Fibroblast of pulmonary artery (primary cell): ENCODE results near the gene CAMK1D.

Source experiments
- DNase-seq: peaks from one replicate; pipeline ENCODE4 v3.0.0-alpha.2; 2010; ENCODE audit warnings: low read depth
- H3K4me3 ChIP-seq: replicated peaks from 2 replicates; pipeline ENCODE4 v1.5.1; 2011; ENCODE audit warnings: low read depth, mild to moderate bottlenecking, control low read depth, low read length, moderate library complexity
- CTCF ChIP-seq: IDR thresholded peaks from 2 replicates; pipeline ENCODE4 v1.5.1; 2011; ENCODE audit warnings: mild to moderate bottlenecking, control low read depth, low read length, inconsistent platforms; ENCODE audit errors: missing control alignments

The CAMK1D gene

GRCh38 chr10:12838366-12838765 is 489.0 kb downstream of the CAMK1D start:
- TF ChIP-seq CTCF, result no peak
- DNase-seq, result no peak
- no peak overlapping the region for H3K4me3 ChIP-seq

- H3K4me3 ChIP-seq, result no peak overlapping the region
- DNase-seq, result no peak
- TF ChIP-seq CTCF, result no peak
Observed at GRCh38 chr10:12838995-12839927, 489.9 kb downstream of the CAMK1D start.

GRCh38 chr10:12839941-12840611 is 490.7 kb downstream of the CAMK1D start:
- DNase-seq, result no peak
- H3K4me3 ChIP-seq, result no peak overlapping the region
- no peak for TF ChIP-seq CTCF

DNA sequence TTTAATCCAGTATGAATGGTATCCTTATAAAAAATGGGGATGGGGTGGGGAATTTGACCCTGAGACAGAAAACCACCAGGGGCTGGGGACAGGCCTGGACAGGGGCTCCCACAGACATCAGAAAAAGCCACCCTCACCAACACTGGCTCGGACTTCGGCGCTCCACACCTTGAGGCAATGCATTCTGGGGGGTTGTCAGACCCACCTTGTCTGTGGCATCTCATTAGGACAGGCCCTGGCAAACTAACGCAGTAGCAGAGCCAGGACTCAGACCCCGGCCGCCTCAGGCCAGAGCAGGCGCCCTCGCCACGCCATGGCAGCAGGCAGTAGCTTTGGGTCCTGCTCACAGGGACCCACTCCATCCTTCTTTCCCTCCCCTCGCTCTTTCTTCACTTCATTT is 492.1 kb downstream of the CAMK1D start:
- no peak for TF ChIP-seq CTCF
- no peak overlapping the region for H3K4me3 ChIP-seq
- DNase-seq, result no peak

GRCh38 chr10:12841826-12842225 is 492.5 kb downstream of the CAMK1D start:
- H3K4me3 ChIP-seq, result no peak overlapping the region
- DNase-seq, result no peak
- no peak for TF ChIP-seq CTCF

- DNase-seq, result no peak
- H3K4me3 ChIP-seq, result no peak overlapping the region
- TF ChIP-seq CTCF, result no peak
Observed at GRCh38 chr10:12842310-12842709, 493.0 kb downstream of the CAMK1D start.
